Sigmoid colon (tissue), 7 donors: ENCODE data around the gene KCNQ4. TPM values are rescaled to one million over a fixed set of nuclear protein-coding genes. Genes with fewer than 3 reads are reported as not detected.

Experiments
- DNase-seq: peaks from one replicate; pipeline ENCODE4 v3.0.0-alpha.2; 2019
- H3K27ac ChIP-seq, 4 donors: fragments of 200-600 bp; sonication (generic); one replicate each; pipeline ENCODE4 v1.5.1; 2016 to 2019; ENCODE audit warnings: mild to moderate bottlenecking in 1 of 4
- H3K27me3 ChIP-seq, 3 donors: fragments of 200-600 bp; sonication (generic); one replicate each; pipeline ENCODE4 v1.5.1; 2019; ENCODE audit warnings: mild to moderate bottlenecking in 1 of 3
- H3K36me3 ChIP-seq, 4 donors: fragments of 200-600 bp; sonication (generic); one replicate each; pipeline ENCODE4 v1.5.1; 2016 to 2019
- H3K4me1 ChIP-seq, 4 donors: fragments of 200-600 bp; sonication (generic); one replicate each; pipeline ENCODE4 v1.5.1; 2017 to 2019
- H3K4me3 ChIP-seq, 4 donors: fragments of 200-600 bp; sonication (generic); one replicate each; pipeline ENCODE4 v1.5.1; 2017 to 2019; ENCODE audit warnings: mild to moderate bottlenecking in 2 of 4, moderate library complexity in 1 of 4
- H3K9me3 ChIP-seq, 4 donors: fragments of 200-600 bp in 3 of 4; sonication (generic) in 3 of 4; one replicate each; pipeline versions ENCODE4 v1.5.1 to v1.6.1; 2013 to 2019
- CTCF ChIP-seq, 4 experiments: fragments of 450-650 bp in 3 of 4; fragments of 200-600 bp in 1 of 4; IDR thresholded peaks; one replicate each; pipeline ENCODE4 v1.5.1; 2016 to 2019; ENCODE audit warnings: antibody characterized with exemption in 4 of 4, mild to moderate bottlenecking in 3 of 4, moderate library complexity in 2 of 4
- EP300 ChIP-seq, 4 donors: sonication (generic); formaldehyde crosslinking; IDR thresholded peaks; one replicate each; pipeline ENCODE4 v1.6.1; 2017; ENCODE audit warnings: antibody characterized with exemption in 4 of 4
- POLR2A ChIP-seq, 2 donors: fragments of 450-650 bp; IDR thresholded peaks; one replicate each; pipeline ENCODE4 v1.6.1; 2016; ENCODE audit warnings: antibody characterized with exemption in 2 of 2, mild to moderate bottlenecking in 2 of 2, moderate library complexity in 2 of 2
- POLR2AphosphoS5 ChIP-seq, 4 donors: sonication (generic); formaldehyde crosslinking; IDR thresholded peaks; one replicate each; pipeline ENCODE4 v1.6.1; 2017; ENCODE audit warnings: antibody characterized with exemption in 4 of 4
- WGBS, 2 donors: extraction: QIAGEN DNeasy Blood & Tissue Kit; methylation state at CpG; one replicate each; pipeline ENCODE4 v1.1.7; 2013; 5-methylcytosine and 5-hydroxymethylcytosine counted together
- intact Hi-C: fragments of 100-400 bp; cut with DNase I; formaldehyde crosslinking; loops from one replicate; pipeline ENCODE4 v1.15.1; 2023
- polyA plus RNA-seq, 3 donors: library from polyadenylated mRNA; stranded (reverse); fragments of 200-250 nt; gene quantifications; one replicate each; pipeline ENCODE4 v1.2.3, GENCODE V29; 2013
- total RNA-seq, 4 donors: library from RNA; depleted of rRNA; stranded (reverse); fragments of >200 nt; gene quantifications; one replicate each; pipeline ENCODE4 v1.1.0, GENCODE V29; 2016
- donor health status: healthy with polysubstance abuse.
- donor health status: Bipolar disorder and iron deficiency.
- donor health status: healthy.

The KCNQ4 gene
- total and polyA plus RNA-seq, 7 donors: 0.60 to 10.8 (median 6.3) TPM; not detected in 1

GRCh38 chr1:40785446-40785845 is 1.9 kb downstream of the KCNQ4 start:
- peak overlapping the region; percentile 78 to 93 (median 86) for H3K27ac ChIP-seq
- 95 to 96% methylated on average over 7 of the region's 7 CpGs for WGBS, 2 donors
- no peak for DNase-seq
- H3K9me3 ChIP-seq: no peaks in the 10 kb centered on the region
- no peak for TF ChIP-seq CTCF (IDR thresholded peaks at IDR 0.05)
- no peak for TF ChIP-seq POLR2AphosphoS5 (IDR thresholded peaks at IDR 0.05)
- no peak for TF ChIP-seq POLR2A (IDR thresholded peaks at IDR 0.05)
- no peak for TF ChIP-seq EP300 (IDR thresholded peaks at IDR 0.05)
- no peaks in the 10 kb centered on the region for H3K36me3 ChIP-seq
- peak overlapping the region; percentile 47 to 69 (median 57) for H3K4me3 ChIP-seq
- no peaks in the 10 kb centered on the region for H3K27me3 ChIP-seq
- intact Hi-C loops: no loop called here
- H3K4me1 ChIP-seq: peaks cover 3 to 80% (median 68%) of the 10 kb centered on the region in 4 donors

- Histone ChIP-seq H3K4me3 (no peak overlapping the region), H3K27me3 (no peaks in the 10 kb centered on the region), H3K36me3 (no peaks in the 10 kb centered on the region), H3K9me3 (no peaks in the 10 kb centered on the region), H3K4me1 (peaks cover 3 to 89% (median 77%) of the 10 kb centered on the region in 4 donors), H3K27ac (peak overlapping the region; percentile 78 to 93 (median 86))
- WGBS, 2 donors: 58 to 77% methylated on average over 9 of the region's 9 CpGs
- TF ChIP-seq EP300 (IDR thresholded peaks at IDR 0.05) (no peak), CTCF (IDR thresholded peaks at IDR 0.05) (no peak), POLR2A (IDR thresholded peaks at IDR 0.05) (no peak), POLR2AphosphoS5 (IDR thresholded peaks at IDR 0.05) (no peak)
- DNase-seq: no peak
- intact Hi-C loops: no loop called here
Observed at GRCh38 chr1:40786171-40786994, 2.8 kb downstream of the KCNQ4 start.

GRCh38 chr1:40786995-40787705 is 3.6 kb downstream of the KCNQ4 start:
- intact Hi-C loops: no loop called here

GRCh38 chr1:40787737-40788560 is 4.4 kb downstream of the KCNQ4 start:
- no peak for TF ChIP-seq CTCF (IDR thresholded peaks at IDR 0.05)
- no peak for TF ChIP-seq POLR2AphosphoS5 (IDR thresholded peaks at IDR 0.05)
- no peak for TF ChIP-seq POLR2A (IDR thresholded peaks at IDR 0.05)
- no peak for TF ChIP-seq EP300 (IDR thresholded peaks at IDR 0.05)
- intact Hi-C loops: no loop called here
- no peaks in the 10 kb centered on the region for H3K9me3 ChIP-seq
- H3K36me3 ChIP-seq: no peaks in the 10 kb centered on the region
- H3K27ac ChIP-seq: peak overlapping the region; percentile 78 to 93 (median 86)
- H3K27me3 ChIP-seq: no peaks in the 10 kb centered on the region
- DNase-seq: no peak
- H3K4me3 ChIP-seq: no peak overlapping the region
- WGBS, 2 donors: 87 to 88% methylated on average over 19 of the region's 19 CpGs
- peaks cover 3 to 86% (median 72%) of the 10 kb centered on the region in 4 donors for H3K4me1 ChIP-seq

More at GRCh38 chr1:40786995-40787705, 3.6 kb downstream of the KCNQ4 start:
- WGBS, 2 donors: 82 to 95% methylated on average over 9 of the region's 9 CpGs
- no peak for TF ChIP-seq POLR2A (IDR thresholded peaks at IDR 0.05)
- TF ChIP-seq EP300 (IDR thresholded peaks at IDR 0.05): no peak
- TF ChIP-seq POLR2AphosphoS5 (IDR thresholded peaks at IDR 0.05): no peak
- Histone ChIP-seq H3K27me3 (no peaks in the 10 kb centered on the region), H3K4me3 (no peak overlapping the region), H3K4me1 (peaks cover 3 to 92% (median 78%) of the 10 kb centered on the region in 4 donors), H3K27ac (peak overlapping the region; percentile 78 to 93 (median 86)), H3K9me3 (no peaks in the 10 kb centered on the region), H3K36me3 (no peaks in the 10 kb centered on the region)
- no peak for DNase-seq
